SU-DHL-6 (cell line): ENCODE measurements around the gene ABHD4.
A peak's percentile ranks its signal among the peaks of the same experiment; 100 is the strongest.

Source experiments
- H2AFZ ChIP-seq: fragments of 200-600 bp; sonication (generic); 2 replicates; pipeline ENCODE4 v1.6.1; 2014; ENCODE audit warnings: low read depth, mild to moderate bottlenecking, moderate library complexity, mixed read lengths, antibody characterized with exemption, low read length; ENCODE audit not compliant: severe bottlenecking
- H3F3A ChIP-seq: fragments of 200-600 bp; shearing (Covaris generic); 2 replicates; pipeline ENCODE4 v1.6.0; 2016; ENCODE audit warnings: antibody characterized with exemption, mild to moderate bottlenecking; ENCODE audit not compliant: insufficient read depth
- H3K27ac ChIP-seq: fragments of 200-600 bp; sonication (generic); 2 replicates; pipeline ENCODE4 v1.5.1; 2016; ENCODE audit warnings: low read depth, mild to moderate bottlenecking, low read length, moderate library complexity, mixed read lengths
- H3K27me3 ChIP-seq: fragments of 200-600 bp; sonication (generic), shearing (Covaris generic); 2 replicates; pipeline ENCODE4 v1.6.0; 2014; ENCODE audit warnings: mild to moderate bottlenecking, low read length
- H3K36me3 ChIP-seq: fragments of 200-600 bp; sonication (generic); 2 replicates; pipeline ENCODE4 v1.6.1; 2014; ENCODE audit warnings: mild to moderate bottlenecking, low read length, mixed read lengths
- H3K4me2 ChIP-seq: fragments of 300-600, 200-600 bp; shearing (Covaris generic), sonication (generic); 2 replicates; pipeline ENCODE4 v1.6.0; 2014; ENCODE audit warnings: low read length, low read depth, mild to moderate bottlenecking; ENCODE audit not compliant: poor library complexity, severe bottlenecking
- H3K4me3 ChIP-seq: fragments of 200-600 bp; sonication (generic); 2 replicates; pipeline ENCODE4 v1.5.1; 2014; ENCODE audit warnings: antibody characterized with exemption, low read length, mild to moderate bottlenecking, mixed read lengths; ENCODE audit not compliant: insufficient read depth, poor library complexity, severe bottlenecking
- H3K79me2 ChIP-seq: fragments of 200-600 bp; sonication (generic); 2 replicates; pipeline ENCODE4 v1.6.1; 2014; ENCODE audit warnings: mild to moderate bottlenecking, low read length, moderate library complexity; ENCODE audit not compliant: insufficient read depth
- H3K9ac ChIP-seq: fragments of 200-600 bp; sonication (generic); 2 replicates; pipeline ENCODE4 v1.7.0; 2014; ENCODE audit warnings: mild to moderate bottlenecking, low read length
- H3K9me2 ChIP-seq: fragments of 200-600 bp; sonication (generic); replicated peaks from 2 replicates; pipeline ENCODE4 v1.6.1; 2014; ENCODE audit warnings: low read length; ENCODE audit not compliant: insufficient read depth
- H3K9me3 ChIP-seq: fragments of 200-600 bp; sonication (generic); 2 replicates; pipeline ENCODE4 v1.6.1; 2014; ENCODE audit warnings: low read length, mixed read lengths; ENCODE audit not compliant: insufficient read depth
- H4K20me1 ChIP-seq: fragments of 200-600 bp; sonication (generic); 2 replicates; pipeline ENCODE4 v1.6.1; 2014; ENCODE audit warnings: low read depth, mild to moderate bottlenecking, antibody characterized with exemption, low read length, moderate library complexity, mixed read lengths
- CTCF ChIP-seq: fragments of 200-600 bp; sonication (generic); IDR thresholded peaks from one replicate; pipeline ENCODE4 v1.5.1; 2017; ENCODE audit warnings: antibody characterized with exemption, mild to moderate bottlenecking, low read length, moderate library complexity; ENCODE audit not compliant: insufficient read depth, poor library complexity, severe bottlenecking
- EZH2phosphoT487 ChIP-seq: fragments of 200-600 bp; sonication (generic), shearing (Covaris generic); conservative IDR thresholded peaks from 2 replicates; pipeline ENCODE4 v1.6.1; 2018; ENCODE audit warnings: mild to moderate bottlenecking, antibody characterized with exemption, low read length, moderate library complexity, mixed read lengths

ABHD4 gene

GRCh38 chr14:22589096-22589839 is 8.8 kb upstream of the ABHD4 start, which contains the start of gene DAD1:
DAD1 (minus strand) TSS chr14:22589224; CDS start chr14:22589157, 67 bp downstream.
- no peaks in the 10 kb centered on the region; the same call in 1 of the 2 replicates for H3K36me3 ChIP-seq
- peak within 1 kb of the TSS; percentile 96 for H2AFZ ChIP-seq
- H3K79me2 ChIP-seq: peaks cover 43% of the 10 kb centered on the region
- no peaks in the 10 kb centered on the region for H3K9me3 ChIP-seq
- H3K27ac ChIP-seq: peak within 1 kb of the TSS; percentile 57
- H3K9me2 ChIP-seq: no peaks in the 10 kb centered on the region
- peak within 1 kb of the TSS; percentile 87 for H3K9ac ChIP-seq
- H3K27me3 ChIP-seq: no peaks in the 10 kb centered on the region
- no peaks in the 10 kb centered on the region for H4K20me1 ChIP-seq
- no peaks in the 10 kb centered on the region for H3F3A ChIP-seq
- H3K4me2 ChIP-seq: peak within 1 kb of the TSS; percentile 96
- H3K4me3 ChIP-seq: peak within 1 kb of the TSS; percentile 95
- TF ChIP-seq CTCF (no peak), EZH2phosphoT487 (no peak)

- Histone ChIP-seq H3K36me3 (no peaks in the 10 kb centered on the region), H3F3A (no peaks in the 10 kb centered on the region), H2AFZ (no peak overlapping the region), H3K4me2 (no peak overlapping the region), H3K9me3 (no peaks in the 10 kb centered on the region), H3K27ac (no peak overlapping the region), H3K9ac (no peak overlapping the region), H3K4me3 (no peak overlapping the region), H3K79me2 (peaks cover 7% of the 10 kb centered on the region), H3K9me2 (no peaks in the 10 kb centered on the region), H3K27me3 (no peaks in the 10 kb centered on the region), H4K20me1 (no peaks in the 10 kb centered on the region)
- no peak for TF ChIP-seq CTCF
- TF ChIP-seq EZH2phosphoT487: no peak
Measured at GRCh38 chr14:22593189-22593588, 4.9 kb upstream of the ABHD4 start.

- no peaks in the 10 kb centered on the region for H3F3A ChIP-seq
- H3K27ac ChIP-seq: no peak overlapping the region
- H3K79me2 ChIP-seq: peaks cover 3% of the 10 kb centered on the region
- no peak overlapping the region for H2AFZ ChIP-seq
- no peaks in the 10 kb centered on the region for H3K27me3 ChIP-seq
- no peaks in the 10 kb centered on the region for H3K9me3 ChIP-seq
- no peak overlapping the region for H3K9ac ChIP-seq
- H3K4me2 ChIP-seq: no peak overlapping the region
- TF ChIP-seq EZH2phosphoT487 (no peak), CTCF (no peak)
- no peaks in the 10 kb centered on the region for H4K20me1 ChIP-seq
- H3K9me2 ChIP-seq: no peaks in the 10 kb centered on the region
- no peaks in the 10 kb centered on the region for H3K36me3 ChIP-seq
- no peak overlapping the region for H3K4me3 ChIP-seq
Measured at GRCh38 chr14:22593601-22594000, 4.5 kb upstream of the ABHD4 start.
